ENCODE measurements around the gene SNRPD1.
"Not testable (repeated sequence)": the region's sequence is repeated elsewhere in the genome, so short reads cannot be mapped to it uniquely, and the experiment has no call there.

SNRPD1 gene

GRCh38 chr18:21629089-21629832 lies 17.1 kb downstream of the SNRPD1 start:
- DNase-seq = no peak
- no peak for TF ChIP-seq CTCF (IDR thresholded peaks at IDR 0.05)
- Histone ChIP-seq H3K27ac (no peak overlapping the region), H3K9me3 (no peaks in the 10 kb centered on the region), H3K36me3 (peaks cover 20 to 83% (median 45%) of the 10 kb centered on the region in 3 donors), H3K27me3 (no peaks in the 10 kb centered on the region), H3K4me1 (no peaks in the 10 kb centered on the region), H3K4me3 (no peak overlapping the region)
- intact Hi-C loops (cut with DNase I; ENCODE audit: low total_unique reads) = no loop called here

- Histone ChIP-seq H3K27me3 (no peaks in the 10 kb centered on the region), H3K9me3 (no peaks in the 10 kb centered on the region), H3K4me3 (no peak overlapping the region), H3K27ac (no peak overlapping the region), H3K36me3 (peaks cover 12 to 55% (median 28%) of the 10 kb centered on the region in 3 donors), H3K4me1 (no peaks in the 10 kb centered on the region)
- DNase-seq = no peak
- TF ChIP-seq CTCF (IDR thresholded peaks at IDR 0.05) = no peak
- intact Hi-C loops (cut with DNase I; ENCODE audit: low total_unique reads) = no loop called here
Measured at GRCh38 chr18:21632393-21632792, 20.3 kb downstream of the SNRPD1 start.

GRCh38 chr18:21634588-21635199 lies 22.6 kb downstream of the SNRPD1 start:
- intact Hi-C loops (cut with DNase I; ENCODE audit: low total_unique reads) = no loop called here
- Histone ChIP-seq H3K9me3 (no peaks in the 10 kb centered on the region), H3K36me3 (peaks cover 12 to 34% (median 19%) of the 10 kb centered on the region in 3 donors), H3K4me1 (no peaks in the 10 kb centered on the region), H3K4me3 (no peak overlapping the region), H3K27me3 (no peaks in the 10 kb centered on the region), H3K27ac (no peak overlapping the region)
- DNase-seq = no peak
- no peak for TF ChIP-seq CTCF (IDR thresholded peaks at IDR 0.05)

GRCh38 chr18:21636769-21637168 lies 24.7 kb downstream of the SNRPD1 start:
- no peak for DNase-seq
- no peak for TF ChIP-seq CTCF (IDR thresholded peaks at IDR 0.05)
- no peaks in the 10 kb centered on the region for H3K4me1 ChIP-seq
- peaks cover 6 to 13% (median 8%) of the 10 kb centered on the region in 3 donors for H3K36me3 ChIP-seq
- H3K27me3 ChIP-seq = no peaks in the 10 kb centered on the region
- intact Hi-C loops (cut with DNase I; ENCODE audit: low total_unique reads) = no loop called here
- H3K4me3 ChIP-seq = no peak overlapping the region
- no peak overlapping the region for H3K27ac ChIP-seq
- no peaks in the 10 kb centered on the region for H3K9me3 ChIP-seq

GRCh38 chr18:21638822-21639221 lies 26.7 kb downstream of the SNRPD1 start:
- H3K36me3 ChIP-seq = peaks cover under 1 to 4% (median 2%) of the 10 kb centered on the region in 3 donors
- no peaks in the 10 kb centered on the region for H3K27me3 ChIP-seq
- H3K9me3 ChIP-seq = no peaks in the 10 kb centered on the region
- TF ChIP-seq CTCF (IDR thresholded peaks at IDR 0.05) = no peak
- no peak overlapping the region for H3K4me3 ChIP-seq
- DNase-seq = no peak
- intact Hi-C loops (cut with DNase I; ENCODE audit: low total_unique reads) = no loop called here
- no peak overlapping the region for H3K27ac ChIP-seq
- no peaks in the 10 kb centered on the region for H3K4me1 ChIP-seq

GRCh38 chr18:21640375-21640774 lies 28.3 kb downstream of the SNRPD1 start:
- intact Hi-C loops (cut with DNase I; ENCODE audit: low total_unique reads); H3K9me3 ChIP-seq; H3K36me3 ChIP-seq; H3K27ac ChIP-seq; H3K4me3 ChIP-seq; H3K4me1 ChIP-seq; H3K27me3 ChIP-seq; DNase-seq: not testable (repeated sequence)

Data from tibial artery (tissue), 4 donors.